AG09319 (cell line): ENCODE data around the gene SUDS3.
"Not testable (repeated sequence)": the region's sequence is repeated elsewhere in the genome, so short reads cannot be mapped to it uniquely, and the experiment has no call there.

Experiments used
- DNase-seq: peaks from one replicate; pipeline ENCODE4 v3.0.0-alpha.2; 2010; ENCODE audit warnings: low read depth; ENCODE audit errors: extremely low read depth
- CTCF ChIP-seq: IDR thresholded peaks from 2 replicates; pipeline ENCODE4 v1.5.1; 2011; ENCODE audit warnings: low read depth, mild to moderate bottlenecking, inconsistent platforms, low read length, moderate library complexity

The SUDS3 gene

GRCh38 chr12:118346895-118347294 lies 29.5 kb upstream of the SUDS3 start:
- no peak for TF ChIP-seq CTCF
- DNase-seq: no peak

GRCh38 chr12:118347916-118348315 lies 28.4 kb upstream of the SUDS3 start:
- TF ChIP-seq CTCF: no peak

DNA sequence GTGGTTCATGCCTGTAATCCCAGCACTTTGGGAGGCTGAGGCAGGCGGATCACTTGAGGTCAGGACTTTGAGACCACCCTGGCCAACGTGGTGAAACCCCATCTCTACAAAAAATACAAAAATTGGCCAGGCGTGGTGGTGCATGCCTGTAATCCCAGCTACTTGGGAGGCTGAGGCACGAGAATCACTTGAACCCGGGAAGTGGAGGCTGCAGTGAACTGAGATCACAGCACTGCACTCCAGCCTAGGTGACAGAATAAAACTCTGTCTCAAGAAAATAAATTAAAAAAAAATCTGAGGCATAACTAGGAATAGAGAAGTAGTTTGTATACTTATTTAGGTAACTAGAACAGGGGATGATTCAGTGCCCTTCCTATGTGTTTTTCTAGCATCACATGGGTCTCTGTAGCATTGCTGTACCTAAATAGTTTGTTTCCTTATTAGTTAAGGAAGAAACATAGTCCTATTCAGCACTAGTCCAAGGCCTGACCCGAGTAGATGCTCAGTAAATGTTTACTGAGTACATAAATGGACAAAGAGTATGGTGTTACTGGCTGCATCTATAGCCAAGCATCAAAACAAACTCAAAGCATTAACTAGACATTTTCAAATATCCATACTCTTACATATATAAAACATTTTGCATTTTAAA lies 25.3 kb upstream of the SUDS3 start:
- no peak for TF ChIP-seq CTCF
- DNase-seq: no peak

More at GRCh38 chr12:118347916-118348315, 28.4 kb upstream of the SUDS3 start:
- no peak for DNase-seq

- no peak for TF ChIP-seq CTCF
- DNase-seq: no peak
These were observed 22.6 kb upstream of the SUDS3 start for GRCh38 chr12:118353721-118354120.

DNA sequence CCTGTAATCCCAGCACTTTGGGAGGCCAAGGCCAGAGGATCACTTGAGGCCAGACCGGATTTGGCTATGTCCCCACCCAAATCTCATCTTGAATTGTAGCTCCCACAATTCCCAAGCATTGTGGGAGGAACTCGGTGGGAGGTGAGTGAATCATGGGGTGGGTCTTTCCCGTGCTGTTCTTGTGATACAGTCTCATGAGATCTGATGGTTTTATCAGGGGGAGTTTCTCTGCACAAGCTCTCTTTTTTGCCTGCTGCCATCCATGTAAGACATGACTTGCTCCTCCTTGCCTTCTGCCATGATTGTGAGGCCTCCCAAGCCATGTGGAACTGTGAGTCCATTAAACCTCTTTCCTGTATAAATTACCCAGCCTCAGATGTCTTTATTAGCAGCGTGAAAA lies 21.9 kb upstream of the SUDS3 start:
- DNase-seq: not testable (repeated sequence)

GRCh38 chr12:118354903-118355302 lies 21.5 kb upstream of the SUDS3 start:
- no peak for DNase-seq
- TF ChIP-seq CTCF: no peak

DNA sequence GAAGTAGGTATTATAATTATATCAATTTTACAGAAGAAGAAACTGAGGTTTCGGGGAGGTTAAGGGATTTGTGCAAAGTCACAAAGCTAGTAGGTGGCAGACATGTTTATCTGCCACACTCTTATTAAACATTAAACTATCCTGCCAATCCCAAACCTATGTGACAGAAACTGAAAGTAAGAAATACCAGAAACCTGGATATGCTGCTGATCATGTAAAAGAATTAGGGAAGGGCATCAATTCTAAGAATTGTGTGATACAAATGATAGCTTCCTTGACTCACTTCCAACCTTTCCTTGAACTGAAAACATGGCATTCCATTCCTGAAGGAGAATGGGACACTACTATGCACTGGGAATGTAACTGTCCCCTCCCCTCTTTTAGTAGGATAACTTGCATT lies 20.5 kb upstream of the SUDS3 start:
- no peak for DNase-seq
- no peak for TF ChIP-seq CTCF

DNA sequence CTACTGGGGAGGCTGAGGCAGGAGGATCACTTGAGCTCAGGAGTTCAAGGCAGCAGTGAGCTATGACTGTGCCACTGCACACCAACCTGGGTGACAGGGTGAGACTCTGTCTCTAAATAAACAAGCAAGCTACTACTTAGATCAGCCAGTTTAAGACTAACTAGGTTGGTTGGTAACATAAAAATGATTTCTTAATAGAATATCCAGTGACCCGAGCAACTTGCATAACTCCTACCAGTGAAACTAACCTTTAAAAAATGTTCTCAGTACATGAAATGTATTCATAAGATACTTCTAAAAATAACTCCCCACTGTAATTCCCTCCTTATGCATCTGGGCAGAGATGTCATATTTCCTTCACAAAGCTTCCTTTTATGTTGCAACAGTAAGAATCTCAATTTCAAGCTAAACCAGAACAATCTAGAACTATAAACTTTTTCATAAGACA lies 19.5 kb upstream of the SUDS3 start:
- peak; percentile 61 for DNase-seq
- TF ChIP-seq CTCF: no peak
